ENCODE data around the gene HAGHL. TPM values are rescaled to one million over a fixed set of nuclear protein-coding genes. Genes with fewer than 3 reads are reported as not detected.

HAGHL gene
- total and polyA plus RNA-seq, 2 donors (not counting 1 experiment from before 2014, with no cell fraction given) = 3.7 to 16.3 TPM

GRCh38 chr16:703406-703805 lies 23.5 kb upstream of the HAGHL start:
- Histone ChIP-seq H3K9me3 (ENCODE audit: control insufficient read depth, insufficient read depth, low read depth, low read length) (no peaks in the 10 kb centered on the region), H3K27ac (ENCODE audit: insufficient read depth, low read length) (no peak overlapping the region), H3K4me1 (ENCODE audit: control insufficient read depth, extremely low read depth, insufficient read depth, low read length) (no peaks in the 10 kb centered on the region), H3K36me3 (ENCODE audit: control insufficient read depth, insufficient read depth, low read length) (no peaks in the 10 kb centered on the region), H3K4me2 (ENCODE audit: extremely low read depth, insufficient read depth, low read length) (no peak overlapping the region), H4K20me1 (ENCODE audit: control insufficient read depth, extremely low read depth, insufficient read depth, low read length) (no peaks in the 10 kb centered on the region), H2AFZ (ENCODE audit: low read length) (no peak overlapping the region), H3K4me3 (replicated peaks in 1 of 4; ENCODE audit: control extremely low read depth in 1 of 4, insufficient read depth in 1 of 4, low read depth in 3 of 4, low read length in 4 of 4) (no peak overlapping the region), H3K27me3 (ENCODE audit: control insufficient read depth, insufficient read depth, low read length) (peaks cover 50% of the 10 kb centered on the region), H3K79me2 (ENCODE audit: control insufficient read depth, insufficient read depth, low read length) (no peaks in the 10 kb centered on the region), H3K9ac (ENCODE audit: insufficient read depth, low read length) (no peak overlapping the region)
- DNase-seq (ENCODE audit: low read depth in 2 of 2) = no peak
- TF ChIP-seq CTCF (conservative IDR thresholded peaks at IDR 0.05 in 1 of 2, IDR thresholded peaks at IDR 0.05 in 1 of 2; ENCODE audit: low read depth in 1 of 2, low read length in 2 of 2) (no peak), EZH2 (IDR thresholded peaks at IDR 0.05; ENCODE audit: low read length, missing control alignments) (no peak)

GRCh38 chr16:704047-704446 lies 22.9 kb upstream of the HAGHL start:
- Histone ChIP-seq H3K27ac (ENCODE audit: insufficient read depth, low read length) (no peak overlapping the region), H3K79me2 (ENCODE audit: control insufficient read depth, insufficient read depth, low read length) (no peaks in the 10 kb centered on the region), H3K4me2 (ENCODE audit: extremely low read depth, insufficient read depth, low read length) (no peak overlapping the region), H3K27me3 (ENCODE audit: control insufficient read depth, insufficient read depth, low read length) (peaks cover 50% of the 10 kb centered on the region), H4K20me1 (ENCODE audit: control insufficient read depth, extremely low read depth, insufficient read depth, low read length) (no peaks in the 10 kb centered on the region), H3K4me3 (replicated peaks in 1 of 4; ENCODE audit: control extremely low read depth in 1 of 4, insufficient read depth in 1 of 4, low read depth in 3 of 4, low read length in 4 of 4) (no peak overlapping the region), H3K9ac (ENCODE audit: insufficient read depth, low read length) (no peak overlapping the region), H2AFZ (ENCODE audit: low read length) (no peak overlapping the region), H3K36me3 (ENCODE audit: control insufficient read depth, insufficient read depth, low read length) (no peaks in the 10 kb centered on the region), H3K4me1 (ENCODE audit: control insufficient read depth, extremely low read depth, insufficient read depth, low read length) (no peaks in the 10 kb centered on the region), H3K9me3 (ENCODE audit: control insufficient read depth, insufficient read depth, low read depth, low read length) (no peaks in the 10 kb centered on the region)
- DNase-seq (ENCODE audit: low read depth in 2 of 2) = no peak
- TF ChIP-seq EZH2 (IDR thresholded peaks at IDR 0.05; ENCODE audit: low read length, missing control alignments) (no peak), CTCF (conservative IDR thresholded peaks at IDR 0.05 in 1 of 2, IDR thresholded peaks at IDR 0.05 in 1 of 2; ENCODE audit: low read depth in 1 of 2, low read length in 2 of 2) (no peak)

GRCh38 chr16:704552-705380 lies 22.1 kb upstream of the HAGHL start:
- Histone ChIP-seq H2AFZ (ENCODE audit: low read length) (no peak overlapping the region), H3K27ac (ENCODE audit: insufficient read depth, low read length) (no peak overlapping the region), H3K4me2 (ENCODE audit: extremely low read depth, insufficient read depth, low read length) (no peak overlapping the region), H3K36me3 (ENCODE audit: control insufficient read depth, insufficient read depth, low read length) (no peaks in the 10 kb centered on the region), H3K4me1 (ENCODE audit: control insufficient read depth, extremely low read depth, insufficient read depth, low read length) (peaks cover 2% of the 10 kb centered on the region), H3K27me3 (ENCODE audit: control insufficient read depth, insufficient read depth, low read length) (peaks cover 50% of the 10 kb centered on the region), H3K9ac (ENCODE audit: insufficient read depth, low read length) (no peak overlapping the region), H4K20me1 (ENCODE audit: control insufficient read depth, extremely low read depth, insufficient read depth, low read length) (no peaks in the 10 kb centered on the region), H3K4me3 (replicated peaks in 1 of 4; ENCODE audit: control extremely low read depth in 1 of 4, insufficient read depth in 1 of 4, low read depth in 3 of 4, low read length in 4 of 4) (no peak overlapping the region), H3K9me3 (ENCODE audit: control insufficient read depth, insufficient read depth, low read depth, low read length) (no peaks in the 10 kb centered on the region), H3K79me2 (ENCODE audit: control insufficient read depth, insufficient read depth, low read length) (no peaks in the 10 kb centered on the region)
- DNase-seq (ENCODE audit: low read depth in 2 of 2) = no peak
- TF ChIP-seq EZH2 (IDR thresholded peaks at IDR 0.05; ENCODE audit: low read length, missing control alignments) (peak; percentile 94), CTCF (conservative IDR thresholded peaks at IDR 0.05 in 1 of 2, IDR thresholded peaks at IDR 0.05 in 1 of 2; ENCODE audit: low read depth in 1 of 2, low read length in 2 of 2) (no peak)

All from fibroblast of lung (primary cell).